H1 (cell line): ENCODE results near the gene SLC17A6. TPM values are rescaled to one million over a fixed set of nuclear protein-coding genes. Genes with fewer than 3 reads are reported as not detected.

ENCODE experiments used
- CTCF ChIA-PET: fragments of 300-600 bp; sonication (Branson Sonifier 250); formaldehyde crosslinking; loops from one replicate; lab custom pipeline; 2021; ENCODE audit not compliant: partially characterized antibody; lab: Charles Lee
- POLR2A ChIA-PET: fragments of 300-600 bp; sonication (Branson Sonifier 250); formaldehyde crosslinking; loops from one replicate; lab custom pipeline; 2021; ENCODE audit warnings: inconsistent platforms; ENCODE audit not compliant: partially characterized antibody; lab: Charles Lee
- DNase-seq, 2 experiments: peaks; one replicate each; pipeline versions ENCODE4 v3.0.0 to v3.0.0-alpha.2; 2010 to 2022; ENCODE audit warnings: low spot score in 2 of 2, low read depth in 1 of 2, mixed read lengths in 1 of 2
- FAIRE-seq: peaks from 2 replicates; lab custom pipeline; 2011; peaks lifted over from hg19 to GRCh38; lab: Jason Lieb, UNC
- H2AFZ ChIP-seq: 2 replicates; pipeline ENCODE4 v1.8.1; 2012; ENCODE audit warnings: low read length, inconsistent platforms
- H2AK5ac ChIP-seq: 2 replicates; pipeline ENCODE4 v1.6.1; 2013; ENCODE audit warnings: low read depth, low read length
- H2BK120ac ChIP-seq: replicated peaks from 2 replicates; pipeline ENCODE3; 2013; ENCODE audit warnings: low read depth, low read length, inconsistent platforms
- H2BK12ac ChIP-seq: 2 replicates; pipeline ENCODE4 v1.6.1; 2013; ENCODE audit warnings: low read depth, low read length
- H2BK15ac ChIP-seq: 2 replicates; pipeline ENCODE4 v1.6.1; 2013; ENCODE audit warnings: low read length
- H2BK20ac ChIP-seq: 2 replicates; pipeline ENCODE4 v1.6.1; 2013; ENCODE audit warnings: low read length
- H2BK5ac ChIP-seq: 2 replicates; pipeline ENCODE4 v1.6.1; 2013; ENCODE audit warnings: low read depth, low read length
- H3K14ac ChIP-seq: 2 replicates; pipeline ENCODE4 v1.6.1; 2013; ENCODE audit warnings: inconsistent platforms; ENCODE audit not compliant: insufficient read length
- H3K18ac ChIP-seq: 2 replicates; pipeline ENCODE4 v1.6.1; 2013; ENCODE audit warnings: low read length; ENCODE audit errors: extremely low read depth
- H3K23ac ChIP-seq: 2 replicates; pipeline ENCODE4 v1.6.1; 2013; ENCODE audit warnings: inconsistent platforms; ENCODE audit not compliant: insufficient read length
- H3K23me2 ChIP-seq: 2 replicates; pipeline ENCODE4 v1.6.1; 2013; ENCODE audit warnings: low read depth, low read length
- H3K27ac ChIP-seq: 2 replicates; pipeline ENCODE4 v1.6.1; 2011; ENCODE audit warnings: low read depth, low read length, inconsistent platforms
- H3K27me3 ChIP-seq, 4 experiments: replicated peaks in 1 of 4; 1 replicate in 1 of 4; 2 replicates in 3 of 4; pipeline versions ENCODE4 v1.6.1 to v1.8.1; 2011 to 2013; ENCODE audit warnings: low read length in 3 of 4, mild to moderate bottlenecking in 3 of 4, inconsistent platforms in 2 of 4, mixed read lengths in 2 of 4, moderate library complexity in 1 of 4; ENCODE audit not compliant: control insufficient read depth in 3 of 4, insufficient read depth in 3 of 4; ENCODE audit errors: extremely low read depth in 1 of 4
- H3K36me3 ChIP-seq, 4 experiments: 2 replicates each; pipeline versions ENCODE4 v1.6.1 to v1.8.1; 2011 to 2013; ENCODE audit warnings: mild to moderate bottlenecking in 4 of 4, low read length in 3 of 4, moderate library complexity in 2 of 4, control low read depth in 1 of 4, inconsistent platforms in 1 of 4; ENCODE audit not compliant: insufficient read depth in 4 of 4, control insufficient read depth in 2 of 4
- H3K4ac ChIP-seq: replicated peaks from 2 replicates; pipeline ENCODE3; 2013; ENCODE audit warnings: low read length, low read depth, mixed read lengths, inconsistent platforms; ENCODE audit not compliant: insufficient read length
- H3K4me1 ChIP-seq, 4 experiments: replicated peaks in 1 of 4; 1 replicate in 1 of 4; 2 replicates in 3 of 4; pipeline versions ENCODE4 v1.6.1 to v1.8.1; 2011 to 2013; ENCODE audit warnings: low read length in 3 of 4, inconsistent platforms in 2 of 4, mixed read lengths in 1 of 4; ENCODE audit not compliant: insufficient read depth in 4 of 4, control insufficient read depth in 3 of 4
- H3K4me2 ChIP-seq, 2 experiments: 2 replicates each; pipeline versions ENCODE4 v1.6.1 to v1.8.1; 2011 to 2013; ENCODE audit warnings: low read depth in 2 of 2, low read length in 2 of 2, control low read depth in 1 of 2, inconsistent platforms in 1 of 2, mild to moderate bottlenecking in 1 of 2; ENCODE audit not compliant: insufficient read depth in 1 of 2
- H3K4me3 ChIP-seq, 4 experiments: fragments of 200-600, 300-600 bp in 1 of 4; sonication (generic), shearing (Covaris generic), sonication (Bioruptor Twin) in 1 of 4; 2 replicates each; pipeline versions ENCODE4 v1.5.1 to v1.8.1; 2011 to 2016; ENCODE audit warnings: low read length in 4 of 4, low read depth in 3 of 4, control low read depth in 2 of 4, inconsistent platforms in 2 of 4, mild to moderate bottlenecking in 2 of 4, mixed read lengths in 1 of 4, moderate library complexity in 1 of 4; ENCODE audit not compliant: insufficient read depth in 2 of 4; ENCODE audit errors: extremely low read depth in 1 of 4
- H3K56ac ChIP-seq: replicated peaks from 2 replicates; pipeline ENCODE3; 2013; ENCODE audit warnings: low read depth, mild to moderate bottlenecking, mixed read lengths, low read length, inconsistent platforms; ENCODE audit not compliant: insufficient read length
- H3K79me1 ChIP-seq: 2 replicates; pipeline ENCODE4 v1.6.1; 2013; ENCODE audit warnings: low read depth, low read length, control low read depth
- H3K79me2 ChIP-seq, 2 experiments: 2 replicates each; pipeline versions ENCODE4 v1.6.1 to v1.8.1; 2012 to 2013; ENCODE audit warnings: low read length in 2 of 2, mild to moderate bottlenecking in 2 of 2, inconsistent platforms in 1 of 2; ENCODE audit not compliant: insufficient read depth in 2 of 2, control insufficient read depth in 1 of 2
- H3K9ac ChIP-seq, 4 experiments: replicated peaks in 1 of 4; 1 replicate in 1 of 4; 2 replicates in 3 of 4; pipeline versions ENCODE4 v1.6.1 to v1.8.1; 2011 to 2013; ENCODE audit warnings: low read depth in 3 of 4, low read length in 3 of 4, control low read depth in 2 of 4, mild to moderate bottlenecking in 2 of 4, moderate library complexity in 2 of 4, inconsistent platforms in 1 of 4; ENCODE audit errors: extremely low read depth in 1 of 4
- H3K9me3 ChIP-seq, 2 experiments: 2 replicates each; pipeline versions ENCODE4 v1.6.1 to v1.8.1; 2012 to 2013; ENCODE audit warnings: mild to moderate bottlenecking in 2 of 2, moderate library complexity in 2 of 2, control low read depth in 1 of 2, inconsistent platforms in 1 of 2, low read depth in 1 of 2, low read length in 1 of 2, mixed read lengths in 1 of 2; ENCODE audit not compliant: insufficient read depth in 2 of 2
- H4K20me1 ChIP-seq, 2 experiments: replicated peaks in 1 of 2; 2 replicates each; pipeline versions ENCODE3 to v1.8.1; 2011 to 2013; ENCODE audit warnings: inconsistent platforms in 2 of 2, low read length in 2 of 2, mild to moderate bottlenecking in 1 of 2; ENCODE audit not compliant: insufficient read depth in 2 of 2, control insufficient read depth in 1 of 2
- H4K5ac ChIP-seq: 2 replicates; pipeline ENCODE4 v1.6.1; 2013; ENCODE audit warnings: low read length, low read depth, mixed read lengths, inconsistent platforms; ENCODE audit not compliant: insufficient read length
- H4K8ac ChIP-seq: 2 replicates; pipeline ENCODE4 v1.8.0; 2013; ENCODE audit warnings: mild to moderate bottlenecking, moderate library complexity, low read length, inconsistent platforms; ENCODE audit not compliant: insufficient read depth; ENCODE audit errors: extremely low read depth
- H4K91ac ChIP-seq: replicated peaks from 2 replicates; pipeline ENCODE3; 2013; ENCODE audit warnings: low read length, mixed read lengths, inconsistent platforms; ENCODE audit not compliant: insufficient read length
- ASH2L ChIP-seq: fragments of 200-600, 300-600 bp; sonication (generic); IDR thresholded peaks from one replicate; pipeline ENCODE4 v1.7.1; 2017; ENCODE audit warnings: low read length
- MAX ChIP-seq: IDR thresholded peaks from 2 replicates; pipeline ENCODE4 v1.6.1; 2012; ENCODE audit warnings: inconsistent platforms
- RAD21 ChIP-seq, 2 experiments: IDR thresholded peaks in 1 of 2; conservative IDR thresholded peaks in 1 of 2; 2 replicates each; pipeline ENCODE4 v1.6.1; 2011; ENCODE audit warnings: low read depth in 2 of 2, low read length in 2 of 2, improper control_type of control experiment in 1 of 2, inconsistent platforms in 1 of 2, mild to moderate bottlenecking in 1 of 2, moderate library complexity in 1 of 2
- RXRA ChIP-seq: IDR thresholded peaks from 2 replicates; pipeline ENCODE4 v1.6.1; 2011; ENCODE audit warnings: low read depth, mild to moderate bottlenecking, low read length, moderate library complexity; ENCODE audit not compliant: insufficient read depth
- SAP30 ChIP-seq: fragments of 300-600 bp; sonication (generic); IDR thresholded peaks from 2 replicates; pipeline ENCODE4 v1.7.1; 2012; ENCODE audit warnings: low read length, moderate library complexity, mild to moderate bottlenecking, inconsistent platforms; ENCODE audit not compliant: insufficient read depth, insufficient replicate concordance
- SIRT6 ChIP-seq: IDR thresholded peaks from one replicate; pipeline ENCODE4 v1.7.1; 2012; ENCODE audit warnings: low read length, inconsistent platforms
- SRF ChIP-seq: IDR thresholded peaks from 2 replicates; pipeline ENCODE4 v1.6.1; 2011; ENCODE audit warnings: mild to moderate bottlenecking, low read depth, low read length, moderate library complexity
- SUZ12 ChIP-seq: fragments of 200-600 bp; sonication (generic); IDR thresholded peaks from 2 replicates; pipeline ENCODE4 v1.6.1; 2012; ENCODE audit warnings: mild to moderate bottlenecking, inconsistent platforms, low read length, moderate library complexity, mixed read lengths
- WGBS, 2 experiments: shearing (Covaris generic) in 1 of 2; methylation state at CpG; one replicate each; pipeline versions ENCODE4 v1.1.6 to v1.1.7; 2013 to 2015; ENCODE audit warnings: low lambda C conversion rate in 2 of 2, mixed read lengths in 2 of 2, inconsistent platforms in 1 of 2, low coverage in 1 of 2, missing lambda C conversion rate in 1 of 2; ENCODE audit not compliant: insufficient replicate concordance in 2 of 2, insufficient coverage in 1 of 2, insufficient read length in 1 of 2; ENCODE audit errors: extremely low coverage in 1 of 2, missing lambda C conversion rate in 1 of 2; 5-methylcytosine and 5-hydroxymethylcytosine counted together
- polyA plus RNA-seq, 7 experiments: library from polyadenylated mRNA; depleted of rRNA in 3 of 7; stranded (reverse) in 5 of 7; unstranded in 2 of 7; fragments of >200 nt in 5 of 7; fragments of 200-250 nt in 2 of 7; gene quantifications; 1 replicate in 5 of 7; 2 replicates in 1 of 7; 4 replicates in 1 of 7; pipeline versions ENCODE4 v1.2.1 to v1.2.3, GENCODE V29; 2011 to 2013; ENCODE audit warnings: missing spikeins in 2 of 7, mixed read lengths in 2 of 7
- total RNA-seq: library from RNA; stranded (reverse); fragmentation: NEBNext Ultra II Directional; extraction: Animal tissue kit (Norgen Biotek cat#: 25700); gene quantifications from 2 replicates; pipeline ENCODE4 v1.2.1, GENCODE V29; 2021
- TF ChIP-seq, protein P1 (sequence below): IDR thresholded peaks from 2 replicates; pipeline ENCODE4 v1.6.1; 2011; ENCODE audit warnings: low read depth, mild to moderate bottlenecking, low read length; ENCODE audit not compliant: insufficient read depth

Gene SLC17A6
- total and polyA plus RNA-seq, 2 of the 8 experiments (the other 6 are each of a cell fraction or from before 2014, with no cell fraction given): 0.24 to 1.6 TPM

GRCh38 chr11:22340701-22341587, 2.8 kb downstream of the SLC17A6 start:
- Histone ChIP-seq H2AK5ac (no peak overlapping the region), H4K5ac (no peak overlapping the region), H3K23me2 (peaks cover 34% of the 10 kb centered on the region), H3K18ac (peak overlapping the region; percentile 67), H2BK20ac (no peak overlapping the region; the same call in 1 of the 2 replicates), H2BK120ac (no peak overlapping the region), H4K20me1 (no peaks in the 10 kb centered on the region), H3K4me2 (peak overlapping the region; percentile 75 to 97), H3K23ac (no peak overlapping the region), H4K91ac (peak overlapping the region; percentile 57), H3K56ac (no peak overlapping the region), H3K4me3 (peak overlapping the region; percentile 29 to 58 (median 42); a peak in 6 of 8 replicates), H2BK12ac (peak overlapping the region; percentile 32), H3K14ac (no peak overlapping the region), H2BK15ac (no peak overlapping the region; the same call in 1 of the 2 replicates), H3K27ac (no peak overlapping the region), H3K9ac (no peak overlapping the region; a peak in 2 of 7 replicates), H3K36me3 (no peaks in the 10 kb centered on the region), H4K8ac (peak overlapping the region; percentile 89), H3K27me3 (peaks cover 8 to 50% (median 31%) of the 10 kb centered on the region in 4 experiments; a peak in 6 of 7 replicates), H3K9me3 (no peaks in the 10 kb centered on the region), H3K79me2 (no peaks in the 10 kb centered on the region), H3K4me1 (peaks cover 12 to 24% (median 21%) of the 10 kb centered on the region in 4 experiments), H3K79me1 (no peaks in the 10 kb centered on the region), H2BK5ac (0 out of 2 replicates have a peak overlapping the region, but pooled peaks have one; percentile 18), H3K4ac (no peak overlapping the region), H2AFZ (peak overlapping the region; percentile 46; the same call in 1 of the 2 replicates)
- ChIA-PET CTCF (interaction anchor here (0.5 to 1.5 kb wide), 9 partner anchors 9 to 219 kb away, joined by 3 to 4 read pairs (median 3); no protein-coding TSS in a partner anchor), POLR2A (interaction anchor here (0.6 to 1.4 kb wide), 5 partner anchors 18 to 108 kb away, joined by 3 read pairs; no protein-coding TSS in a partner anchor)
- DNase-seq (peak in 1 of 2 experiments; percentile 77), FAIRE-seq (no peak)
- 13% methylated on average over 35 of the region's 40 CpGs; no CpG with 5 or more reads in 1 of the 2 experiments for WGBS, 2 experiments
- TF ChIP-seq RXRA: no peak
- peak; percentile 87 for TF ChIP-seq ASH2L
- TF ChIP-seq SUZ12: peak; percentile 58
- no peak for TF ChIP-seq SIRT6
- peak; percentile 33; the same call in 1 of the 2 replicates for TF ChIP-seq MAX
- no peak for TF ChIP-seq SAP30
- TF ChIP-seq SRF: no peak
- no peak for TF ChIP-seq RAD21 (IDR thresholded peaks at IDR 0.05 in 1 of 2, conservative IDR thresholded peaks at IDR 0.05 in 1 of 2; ENCODE audit: low read depth in 2 of 2, low read length in 2 of 2)
- TF ChIP-seq, protein P1, sequence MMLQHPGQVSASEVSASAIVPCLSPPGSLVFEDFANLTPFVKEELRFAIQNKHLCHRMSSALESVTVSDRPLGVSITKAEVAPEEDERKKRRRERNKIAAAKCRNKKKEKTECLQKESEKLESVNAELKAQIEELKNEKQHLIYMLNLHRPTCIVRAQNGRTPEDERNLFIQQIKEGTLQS: no peak
